Fibroblast of skin of left biceps (primary cell): Measurements from ENCODE around the gene COX8C.
"Not testable (repeated sequence)": the region's sequence is repeated elsewhere in the genome, so short reads cannot be mapped to it uniquely, and the experiment has no call there.

Source experiments
- DNase-seq, 2 experiments: peaks; one replicate each; pipeline ENCODE4 v3.0.0-alpha.2; 2013; ENCODE audit warnings: low read depth in 2 of 2

Gene COX8C

GRCh38 chr14:93369713-93370266 lies 22.8 kb downstream of the COX8C start:
- no peak for DNase-seq

DNA sequence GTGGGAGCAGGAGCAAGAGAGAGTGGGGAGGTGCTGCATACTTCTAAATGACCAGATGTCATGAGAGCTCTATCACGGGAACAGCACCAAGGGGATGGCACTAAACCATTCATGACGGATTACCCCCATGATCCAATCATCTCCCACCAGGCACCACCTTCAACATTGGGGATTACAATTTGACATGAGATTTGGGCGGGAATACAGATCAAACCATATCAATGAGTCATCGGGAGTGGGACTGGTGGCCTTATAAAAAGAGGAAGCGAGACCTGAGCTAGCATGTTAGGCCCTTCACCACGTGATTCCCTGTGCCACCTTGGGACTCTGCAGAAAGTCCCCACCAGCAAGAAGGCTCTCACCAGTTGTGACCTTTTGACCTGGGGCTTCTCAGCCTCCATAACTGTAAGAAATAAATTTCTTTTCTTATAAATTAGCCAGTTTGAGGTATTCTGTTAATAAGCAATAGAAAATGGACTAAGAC lies 28.7 kb downstream of the COX8C start:
- no peak for DNase-seq

DNA sequence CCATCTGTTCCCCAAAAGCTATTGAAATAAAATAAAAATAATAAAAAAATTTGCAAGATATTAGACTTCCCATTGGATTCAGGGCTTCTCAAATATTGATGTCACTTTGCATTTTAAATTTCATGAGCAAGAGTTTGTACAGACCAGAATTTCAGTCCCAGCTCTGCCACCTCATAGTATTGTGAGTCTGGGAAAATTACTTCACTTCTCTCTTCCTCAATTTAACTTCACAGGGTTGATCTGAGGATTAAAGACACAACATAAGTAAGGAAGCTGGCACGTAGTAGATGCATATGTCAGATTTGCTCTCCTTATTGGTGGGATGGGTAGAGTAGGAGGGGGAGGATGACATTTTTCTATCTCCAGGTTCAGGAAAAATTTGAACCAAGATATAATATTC lies 32.8 kb downstream of the COX8C start:
- no peak for DNase-seq

- no peak for DNase-seq
These were observed 34.7 kb downstream of the COX8C start for GRCh38 chr14:93381644-93382043.

DNA sequence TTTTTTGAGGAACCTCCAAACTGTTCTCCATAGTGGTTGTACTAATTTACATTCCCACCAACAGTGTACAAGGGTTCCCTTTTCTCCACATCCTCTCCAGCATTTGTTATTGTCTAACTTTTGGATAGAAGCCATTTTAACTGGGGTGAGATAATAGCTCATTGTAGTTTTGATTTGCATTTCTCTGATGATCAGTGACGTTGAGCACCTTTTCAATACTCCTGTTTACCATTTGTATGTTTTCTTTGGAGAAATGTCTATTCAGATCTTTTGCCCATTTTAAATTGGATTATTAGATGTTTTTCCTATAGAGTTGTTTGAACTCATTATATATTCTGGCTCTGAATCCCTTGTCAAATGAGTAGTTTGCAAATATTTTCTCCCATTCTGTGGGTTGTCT lies 37.3 kb downstream of the COX8C start:
- DNase-seq: not testable (repeated sequence)

GRCh38 chr14:93395231-93395630 lies 48.2 kb downstream of the COX8C start:
- DNase-seq: no peak

- DNase-seq: no peak
These were observed 49.5 kb downstream of the COX8C start for GRCh38 chr14:93396456-93396855.
